B cell (primary cell): Measurements from ENCODE around the gene MICOS13. TPM values are rescaled to one million over a fixed set of nuclear protein-coding genes. Genes with fewer than 3 reads are reported as not detected.

Source experiments
- ATAC-seq: fragments of 200-7000 bp; cut with Tn5 transposase; one replicate; pipeline ENCODE4 v1.10.0; 2021; ENCODE audit warnings: low read depth, mild to moderate bottlenecking, moderate number of reproducible peaks, moderate library complexity
- CTCF ChIA-PET: fragments of 350-600 bp; sonication (Branson Sonifier 250); formaldehyde crosslinking; loops from one replicate; lab custom pipeline; 2021; ENCODE audit warnings: antibody characterized with exemption, inconsistent platforms; lab: Charles Lee
- POLR2A ChIA-PET: fragments of 350-600 bp; sonication (Branson Sonifier 250); formaldehyde crosslinking; loops from one replicate; lab custom pipeline; 2021; ENCODE audit warnings: antibody characterized with exemption; lab: Charles Lee
- DNase-seq: peaks from one replicate; pipeline ENCODE4 v3.0.0; 2013
- H2AFZ ChIP-seq: 2 replicates; pipeline ENCODE4 v1.6.1; 2012; ENCODE audit warnings: mild to moderate bottlenecking, low read depth, low read length; ENCODE audit not compliant: insufficient read depth, poor library complexity, severe bottlenecking
- H3K27ac ChIP-seq, 2 donors: 1 replicate in 1 of 2; 2 replicates in 1 of 2; pipeline ENCODE4 v1.5.1; 2012 to 2013; ENCODE audit warnings: low read length in 2 of 2, mild to moderate bottlenecking in 2 of 2, moderate library complexity in 1 of 2
- H3K27me3 ChIP-seq, 4 experiments: fragments of 200-600 bp in 1 of 4; sonication (generic) in 1 of 4; replicated peaks in 1 of 4; 1 replicate in 2 of 4; 2 replicates in 2 of 4; pipeline versions ENCODE4 v1.6.1 to v1.7.0; 2013 to 2016; ENCODE audit warnings: low read length in 3 of 4, mild to moderate bottlenecking in 2 of 4, mixed read lengths in 1 of 4, moderate library complexity in 1 of 4; ENCODE audit not compliant: insufficient read depth in 4 of 4, control insufficient read depth in 3 of 4; ENCODE audit errors: control extremely low read depth in 1 of 4
- H3K36me3 ChIP-seq, 2 experiments: replicated peaks in 1 of 2; 1 replicate in 1 of 2; 2 replicates in 1 of 2; pipeline versions ENCODE4 v1.6.1 to v1.7.1; 2013; ENCODE audit warnings: low read length in 1 of 2; ENCODE audit not compliant: insufficient read depth in 2 of 2, control insufficient read depth in 1 of 2; ENCODE audit errors: control extremely low read depth in 1 of 2, extremely low read depth in 1 of 2
- H3K4me1 ChIP-seq, 2 donors: fragments of 200-600 bp in 1 of 2; sonication (generic) in 1 of 2; 1 replicate in 1 of 2; 2 replicates in 1 of 2; pipeline versions ENCODE4 v1.5.1 to v1.6.1; 2013 to 2017; ENCODE audit warnings: low read length in 2 of 2; ENCODE audit not compliant: control insufficient read depth in 2 of 2, insufficient read depth in 2 of 2
- H3K4me2 ChIP-seq: replicated peaks from 2 replicates; pipeline ENCODE3; 2012; ENCODE audit warnings: mild to moderate bottlenecking, low read depth, low read length; ENCODE audit not compliant: poor library complexity, severe bottlenecking
- H3K4me3 ChIP-seq, 5 experiments: fragments of 200-600 bp in 1 of 5; sonication (generic) in 1 of 5; 1 replicate in 3 of 5; 2 replicates in 2 of 5; pipeline versions ENCODE4 v1.5.1 to v1.7.0; 2011 to 2016; ENCODE audit warnings: low read length in 4 of 5, mild to moderate bottlenecking in 4 of 5, low read depth in 2 of 5, control low read depth in 1 of 5, moderate library complexity in 1 of 5; ENCODE audit not compliant: insufficient read depth in 1 of 5; ENCODE audit errors: control extremely low read depth in 1 of 5, extremely low read depth in 1 of 5
- H3K79me2 ChIP-seq: fragments of 200-600 bp; sonication (generic); one replicate; pipeline ENCODE4 v1.6.0; 2016; ENCODE audit warnings: low read length; ENCODE audit not compliant: control insufficient read depth, insufficient read depth
- H3K9ac ChIP-seq: fragments of 200-600 bp; sonication (generic); 2 replicates; pipeline ENCODE4 v1.6.1; 2017; ENCODE audit warnings: mild to moderate bottlenecking, low read length, moderate library complexity
- H3K9me3 ChIP-seq, 3 donors: one replicate each; pipeline versions ENCODE4 v1.6.1 to v1.7.1; 2013; ENCODE audit warnings: low read length in 2 of 3; ENCODE audit not compliant: control insufficient read depth in 2 of 3, insufficient read depth in 1 of 3; ENCODE audit errors: control extremely low read depth in 1 of 3
- H4K20me1 ChIP-seq: 2 replicates; pipeline ENCODE4 v1.6.0; 2012; ENCODE audit warnings: mild to moderate bottlenecking, low read length; ENCODE audit not compliant: insufficient read depth, control insufficient read depth, poor library complexity, severe bottlenecking
- H3K27ac Mint-ChIP-seq: one replicate; pipeline ENCODE4 v1.8.0; 2021; ENCODE audit warnings: mixed read lengths
- H3K27me3 Mint-ChIP-seq: one replicate; pipeline ENCODE4 v1.8.0; 2021; ENCODE audit warnings: mixed read lengths
- H3K4me1 Mint-ChIP-seq: one replicate; pipeline ENCODE4 v1.8.0; 2021; ENCODE audit warnings: mixed read lengths
- H3K4me3 Mint-ChIP-seq: one replicate; pipeline ENCODE4 v1.8.0; 2021; ENCODE audit warnings: mixed read lengths
- H3K9me3 Mint-ChIP-seq: one replicate; pipeline ENCODE4 v1.8.0; 2022; ENCODE audit warnings: mixed read lengths; ENCODE audit not compliant: insufficient read depth
- EZH2 ChIP-seq: IDR thresholded peaks from 2 replicates; pipeline ENCODE4 v1.6.1; 2012; ENCODE audit warnings: borderline replicate concordance, low read depth, mild to moderate bottlenecking, moderate library complexity, low read length; ENCODE audit not compliant: insufficient read depth, poor library complexity, severe bottlenecking
- WGBS: methylation state at CpG from one replicate; pipeline ENCODE4 v1.1.5; 2013; ENCODE audit warnings: missing lambda C conversion rate; ENCODE audit not compliant: insufficient coverage; 5-methylcytosine and 5-hydroxymethylcytosine counted together
- intact Hi-C: fragments of 100-400 bp; cut with micrococcal nuclease; formaldehyde crosslinking; loops from one replicate; pipeline ENCODE4 v1.10.0; 2022
- polyA plus RNA-seq: library from polyadenylated mRNA; depleted of rRNA; stranded (reverse); fragments of >200 nt; gene quantifications from 2 replicates; pipeline ENCODE4 v1.2.3, GENCODE V29; 2012
- total RNA-seq, 2 donors: library from RNA; stranded (reverse); fragments of 120-200 nt in 1 of 2; gene quantifications; 1 replicate in 1 of 2; 2 replicates in 1 of 2; pipeline versions ENCODE4 v1.2.3 to v1.2.4, GENCODE V29; 2013 to 2022
- TF ChIP-seq, protein P1 (sequence below): fragments of 200-600 bp; IDR thresholded peaks from one replicate; pipeline ENCODE4 v1.8.0; 2022; ENCODE audit warnings: antibody characterized with exemption, mild to moderate bottlenecking

MICOS13 gene
- total and polyA plus RNA-seq, 2 donors (not counting 1 experiment from before 2014, with no cell fraction given): 30.8 to 41.9 TPM

DNA sequence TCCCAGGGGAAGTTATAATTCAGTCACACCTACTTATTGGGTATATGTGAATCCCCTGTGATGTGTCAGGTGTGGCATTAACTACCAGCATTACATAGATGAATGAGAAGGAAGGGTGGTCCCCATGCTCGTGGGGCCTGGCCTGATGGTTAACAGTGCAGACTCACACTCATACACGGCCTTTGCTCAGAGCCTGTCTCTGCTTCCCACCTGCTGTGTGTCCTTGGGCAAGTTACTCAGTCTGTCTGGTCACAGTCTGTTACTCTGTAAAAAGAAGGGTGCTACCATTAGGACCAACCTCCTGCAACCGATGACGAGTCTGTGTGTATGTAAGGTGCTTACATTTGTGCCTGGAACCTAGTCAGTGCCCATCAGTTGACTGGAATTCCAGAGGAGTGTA, 33.6 kb downstream of the MICOS13 start:
- H3K79me2 ChIP-seq: peaks cover 83% of the 10 kb centered on the region
- WGBS: 100% methylated on average over 2 of the region's 4 CpGs
- ChIA-PET POLR2A (no interaction called here), CTCF (no interaction called here)
- peaks cover 2 to 90% of the 10 kb centered on the region in 2 experiments for H3K36me3 ChIP-seq
- no peak for ATAC-seq
- no peak for TF ChIP-seq EZH2
- H3K4me2 ChIP-seq: no peak overlapping the region
- Mint-ChIP-seq H3K9me3 (no peaks in the 10 kb centered on the region), H3K27ac (no peak overlapping the region), H3K27me3 (no peaks in the 10 kb centered on the region), H3K4me3 (no peak overlapping the region), H3K4me1 (peaks cover 7% of the 10 kb centered on the region)
- no peaks in the 10 kb centered on the region for H3K4me1 ChIP-seq
- H3K4me3 ChIP-seq: no peak overlapping the region
- no peak for DNase-seq
- H2AFZ ChIP-seq: no peak overlapping the region
- no peaks in the 10 kb centered on the region for H3K9me3 ChIP-seq
- no peak overlapping the region for H3K27ac ChIP-seq
- H3K9ac ChIP-seq: no peak overlapping the region
- H4K20me1 ChIP-seq: peaks cover 83% of the 10 kb centered on the region
- no peaks in the 10 kb centered on the region for H3K27me3 ChIP-seq
- intact Hi-C loops: no loop called here

DNA sequence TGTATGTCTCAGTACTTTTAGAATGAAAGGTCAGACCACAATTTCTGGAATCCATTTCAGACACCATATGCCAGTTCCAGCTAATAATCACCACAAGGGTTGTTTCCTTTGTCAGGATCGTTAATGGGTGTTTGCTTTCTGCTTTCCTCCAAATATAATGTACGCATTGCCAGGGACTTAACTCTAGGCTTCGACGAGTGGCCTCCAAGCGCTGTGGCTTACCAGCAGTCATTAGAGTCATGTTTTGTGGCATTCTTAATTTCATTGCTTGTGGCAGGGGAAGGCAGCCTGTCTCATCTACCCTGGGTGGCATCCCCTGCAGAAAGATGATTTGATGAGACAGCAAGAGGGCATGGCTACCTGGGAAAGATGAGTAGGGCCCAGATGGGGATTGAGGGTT, 34.9 kb downstream of the MICOS13 start:
- Histone ChIP-seq H4K20me1 (peaks cover 85% of the 10 kb centered on the region), H3K9me3 (no peaks in the 10 kb centered on the region), H3K27ac (no peak overlapping the region), H3K4me2 (no peak overlapping the region), H3K4me3 (no peak overlapping the region), H3K36me3 (peaks cover 2 to 81% of the 10 kb centered on the region in 2 experiments), H3K4me1 (no peaks in the 10 kb centered on the region), H2AFZ (no peak overlapping the region), H3K79me2 (peaks cover 83% of the 10 kb centered on the region), H3K27me3 (no peaks in the 10 kb centered on the region), H3K9ac (no peak overlapping the region)
- TF ChIP-seq EZH2: no peak
- TF ChIP-seq, protein P1, sequence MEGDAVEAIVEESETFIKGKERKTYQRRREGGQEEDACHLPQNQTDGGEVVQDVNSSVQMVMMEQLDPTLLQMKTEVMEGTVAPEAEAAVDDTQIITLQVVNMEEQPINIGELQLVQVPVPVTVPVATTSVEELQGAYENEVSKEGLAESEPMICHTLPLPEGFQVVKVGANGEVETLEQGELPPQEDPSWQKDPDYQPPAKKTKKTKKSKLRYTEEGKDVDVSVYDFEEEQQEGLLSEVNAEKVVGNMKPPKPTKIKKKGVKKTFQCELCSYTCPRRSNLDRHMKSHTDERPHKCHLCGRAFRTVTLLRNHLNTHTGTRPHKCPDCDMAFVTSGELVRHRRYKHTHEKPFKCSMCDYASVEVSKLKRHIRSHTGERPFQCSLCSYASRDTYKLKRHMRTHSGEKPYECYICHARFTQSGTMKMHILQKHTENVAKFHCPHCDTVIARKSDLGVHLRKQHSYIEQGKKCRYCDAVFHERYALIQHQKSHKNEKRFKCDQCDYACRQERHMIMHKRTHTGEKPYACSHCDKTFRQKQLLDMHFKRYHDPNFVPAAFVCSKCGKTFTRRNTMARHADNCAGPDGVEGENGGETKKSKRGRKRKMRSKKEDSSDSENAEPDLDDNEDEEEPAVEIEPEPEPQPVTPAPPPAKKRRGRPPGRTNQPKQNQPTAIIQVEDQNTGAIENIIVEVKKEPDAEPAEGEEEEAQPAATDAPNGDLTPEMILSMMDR: no peak
- 97% methylated on average over 5 of the region's 5 CpGs for WGBS
- Mint-ChIP-seq H3K27me3 (no peaks in the 10 kb centered on the region), H3K4me1 (peaks cover 9% of the 10 kb centered on the region), H3K4me3 (no peak overlapping the region), H3K9me3 (no peaks in the 10 kb centered on the region), H3K27ac (no peak overlapping the region)
- no peak for DNase-seq
- ChIA-PET POLR2A (no interaction called here), CTCF (no interaction called here)
- no peak for ATAC-seq
- intact Hi-C loops: no loop called here
